Astrocyte (in vitro differentiated cells and primary cell): Measurements from ENCODE around the gene CLEC20A. TPM values are rescaled to one million over a fixed set of nuclear protein-coding genes. Genes with fewer than 3 reads are reported as not detected.

ENCODE experiments used
- DNase-seq: peaks from one replicate; pipeline ENCODE4 v3.0.0-alpha.2; 2010; ENCODE audit warnings: low read depth
- FAIRE-seq: peaks from 2 replicates; lab custom pipeline; 2011; peaks lifted over from hg19 to GRCh38; lab: Jason Lieb, UNC
- H2AFZ ChIP-seq: 2 replicates; pipeline ENCODE4 v1.6.0; 2012; ENCODE audit warnings: low read depth, low read length, inconsistent platforms
- H3K27ac ChIP-seq: 2 replicates; pipeline ENCODE4 v1.5.1; 2011; ENCODE audit warnings: low read depth, low read length, inconsistent platforms
- H3K27me3 ChIP-seq: 2 replicates; pipeline ENCODE4 v1.6.0; 2011; ENCODE audit warnings: low read length, inconsistent platforms; ENCODE audit not compliant: insufficient read depth
- H3K36me3 ChIP-seq: 2 replicates; pipeline ENCODE4 v1.5.1; 2011; ENCODE audit warnings: low read length, inconsistent platforms; ENCODE audit not compliant: insufficient read depth
- H3K4me1 ChIP-seq: 2 replicates; pipeline ENCODE4 v1.5.1; 2011; ENCODE audit warnings: low read length, inconsistent platforms; ENCODE audit not compliant: insufficient read depth
- H3K4me2 ChIP-seq: 2 replicates; pipeline ENCODE4 v1.6.0; 2012; ENCODE audit warnings: low read length, inconsistent platforms
- H3K4me3 ChIP-seq: 2 replicates; pipeline ENCODE4 v1.5.1; 2011; ENCODE audit warnings: low read depth, mild to moderate bottlenecking, low read length, inconsistent platforms; ENCODE audit not compliant: insufficient read depth
- H3K79me2 ChIP-seq: 2 replicates; pipeline ENCODE4 v1.6.0; 2012; ENCODE audit warnings: mild to moderate bottlenecking, low read length, inconsistent platforms; ENCODE audit not compliant: insufficient read depth
- H3K9ac ChIP-seq: 2 replicates; pipeline ENCODE4 v1.6.0; 2012; ENCODE audit warnings: mild to moderate bottlenecking, low read length, inconsistent platforms
- H3K9me3 ChIP-seq: 2 replicates; pipeline ENCODE4 v1.5.1; 2012; ENCODE audit warnings: low read depth, mild to moderate bottlenecking, low read length, inconsistent platforms; ENCODE audit not compliant: insufficient read depth
- H4K20me1 ChIP-seq: 2 replicates; pipeline ENCODE4 v1.6.0; 2012; ENCODE audit warnings: low read length, inconsistent platforms; ENCODE audit not compliant: insufficient read depth
- H3K27ac Mint-ChIP-seq: one replicate; pipeline ENCODE4 v1.8.0; 2021; ENCODE audit warnings: mild to moderate bottlenecking, mixed read lengths; ENCODE audit not compliant: unreplicated experiment
- H3K27me3 Mint-ChIP-seq: one replicate; pipeline ENCODE4 v1.8.0; 2021; ENCODE audit warnings: low read depth, mixed read lengths; ENCODE audit not compliant: unreplicated experiment
- H3K36me3 Mint-ChIP-seq: one replicate; pipeline ENCODE4 v1.8.0; 2021; ENCODE audit warnings: low read depth, mixed read lengths; ENCODE audit not compliant: unreplicated experiment
- H3K4me1 Mint-ChIP-seq: one replicate; pipeline ENCODE4 v1.8.0; 2021; ENCODE audit warnings: low read depth, mixed read lengths; ENCODE audit not compliant: unreplicated experiment
- H3K4me3 Mint-ChIP-seq: one replicate; pipeline ENCODE4 v1.8.0; 2021; ENCODE audit warnings: mild to moderate bottlenecking, moderate library complexity, mixed read lengths; ENCODE audit not compliant: unreplicated experiment
- H3K9me3 Mint-ChIP-seq: one replicate; pipeline ENCODE4 v1.8.0; 2021; ENCODE audit warnings: mild to moderate bottlenecking, mixed read lengths; ENCODE audit not compliant: unreplicated experiment
- EZH2 ChIP-seq: IDR thresholded peaks from 2 replicates; pipeline ENCODE4 v1.6.1; 2012; ENCODE audit warnings: mild to moderate bottlenecking, low read length, inconsistent platforms; ENCODE audit not compliant: insufficient read depth
- total RNA-seq: library from RNA; stranded (reverse); gene quantifications from 2 replicates; pipeline ENCODE4 v1.2.1, GENCODE V29; 2021
- TF ChIP-seq, protein P1 (sequence below): IDR thresholded peaks from 2 replicates; pipeline ENCODE4 v1.5.1; 2011; ENCODE audit warnings: low read depth, mild to moderate bottlenecking, inconsistent platforms, low read length, moderate library complexity; ENCODE audit not compliant: insufficient read depth

Gene CLEC20A
- total RNA-seq, 1 donor from 2014 or later, result not detected

- Histone ChIP-seq H3K36me3 (no peaks in the 10 kb centered on the region), H3K9ac (no peak overlapping the region), H3K9me3 (no peaks in the 10 kb centered on the region), H2AFZ (no peak overlapping the region), H3K4me3 (no peak overlapping the region), H3K27me3 (no peaks in the 10 kb centered on the region), H3K4me1 (peaks cover 46% of the 10 kb centered on the region), H4K20me1 (no peaks in the 10 kb centered on the region), H3K4me2 (no peak overlapping the region), H3K79me2 (no peaks in the 10 kb centered on the region), H3K27ac (no peak overlapping the region)
- H3K9me3 Mint-ChIP-seq, result no peaks in the 10 kb centered on the region
- no peak for FAIRE-seq
- no peaks in the 10 kb centered on the region for H3K36me3 Mint-ChIP-seq
- peaks cover 45% of the 10 kb centered on the region for H3K4me1 Mint-ChIP-seq
- no peak for TF ChIP-seq EZH2
- TF ChIP-seq, protein P1, sequence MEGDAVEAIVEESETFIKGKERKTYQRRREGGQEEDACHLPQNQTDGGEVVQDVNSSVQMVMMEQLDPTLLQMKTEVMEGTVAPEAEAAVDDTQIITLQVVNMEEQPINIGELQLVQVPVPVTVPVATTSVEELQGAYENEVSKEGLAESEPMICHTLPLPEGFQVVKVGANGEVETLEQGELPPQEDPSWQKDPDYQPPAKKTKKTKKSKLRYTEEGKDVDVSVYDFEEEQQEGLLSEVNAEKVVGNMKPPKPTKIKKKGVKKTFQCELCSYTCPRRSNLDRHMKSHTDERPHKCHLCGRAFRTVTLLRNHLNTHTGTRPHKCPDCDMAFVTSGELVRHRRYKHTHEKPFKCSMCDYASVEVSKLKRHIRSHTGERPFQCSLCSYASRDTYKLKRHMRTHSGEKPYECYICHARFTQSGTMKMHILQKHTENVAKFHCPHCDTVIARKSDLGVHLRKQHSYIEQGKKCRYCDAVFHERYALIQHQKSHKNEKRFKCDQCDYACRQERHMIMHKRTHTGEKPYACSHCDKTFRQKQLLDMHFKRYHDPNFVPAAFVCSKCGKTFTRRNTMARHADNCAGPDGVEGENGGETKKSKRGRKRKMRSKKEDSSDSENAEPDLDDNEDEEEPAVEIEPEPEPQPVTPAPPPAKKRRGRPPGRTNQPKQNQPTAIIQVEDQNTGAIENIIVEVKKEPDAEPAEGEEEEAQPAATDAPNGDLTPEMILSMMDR, result no peak
- no peak overlapping the region for H3K27ac Mint-ChIP-seq
- DNase-seq, result no peak
- H3K4me3 Mint-ChIP-seq, result no peak overlapping the region
- H3K27me3 Mint-ChIP-seq, result peaks cover 3% of the 10 kb centered on the region
Measured at GRCh38 chr1:178534137-178534868, 37.5 kb upstream of the CLEC20A start.

GRCh38 chr1:178533121-178533946 lies 36.6 kb upstream of the CLEC20A start:
- Histone ChIP-seq H4K20me1 (no peaks in the 10 kb centered on the region), H3K36me3 (no peaks in the 10 kb centered on the region), H3K27ac (no peak overlapping the region), H3K4me3 (no peak overlapping the region), H3K9me3 (no peaks in the 10 kb centered on the region), H3K9ac (no peak overlapping the region), H3K79me2 (no peaks in the 10 kb centered on the region), H3K4me2 (no peak overlapping the region), H2AFZ (no peak overlapping the region), H3K27me3 (no peaks in the 10 kb centered on the region), H3K4me1 (peaks cover 36% of the 10 kb centered on the region)
- Mint-ChIP-seq H3K27me3 (peaks cover 3% of the 10 kb centered on the region), H3K9me3 (no peaks in the 10 kb centered on the region), H3K4me1 (peaks cover 35% of the 10 kb centered on the region), H3K27ac (no peak overlapping the region), H3K36me3 (no peaks in the 10 kb centered on the region), H3K4me3 (no peak overlapping the region)
- TF ChIP-seq, protein P1, result no peak
- no peak for TF ChIP-seq EZH2
- DNase-seq (no peak), FAIRE-seq (no peak)
